HepG2 (cell line): Measurements from ENCODE around the gene DENND1C. TPM values are rescaled to one million over a fixed set of nuclear protein-coding genes. Genes with fewer than 3 reads are reported as not detected.

Experiments used
- ARNTL ChIP-seq: sonication (generic); formaldehyde crosslinking; IDR thresholded peaks from 2 replicates; pipeline ENCODE4 v1.4.0; 2020; ENCODE audit warnings: mild to moderate bottlenecking, missing genetic modification reagents
- CHD4 ChIP-seq: fragments of 200-600 bp; sonication (generic); IDR thresholded peaks from 2 replicates; pipeline ENCODE4 v1.7.0; 2017; ENCODE audit warnings: mild to moderate bottlenecking, low read length, borderline replicate concordance
- CREB3 ChIP-seq: sonication (generic); formaldehyde crosslinking; IDR thresholded peaks from 2 replicates; pipeline ENCODE4 v1.5.0; 2020; ENCODE audit warnings: missing genetic modification reagents
- HMGXB4 ChIP-seq, 2 experiments: sonication (generic) in 1 of 2; formaldehyde crosslinking in 1 of 2; IDR thresholded peaks; 2 replicates each; pipeline versions ENCODE4 v1.4.0 to v1.6.1; 2018 to 2020; ENCODE audit warnings: missing genetic modification reagents in 2 of 2, borderline replicate concordance in 1 of 2, low read depth in 1 of 2, mild to moderate bottlenecking in 1 of 2, missing biosample characterization in 1 of 2
- HOMEZ ChIP-seq: IDR thresholded peaks from 2 replicates; pipeline ENCODE4 v1.6.1; 2016; ENCODE audit warnings: low read depth
- KDM3A ChIP-seq: IDR thresholded peaks from 2 replicates; pipeline ENCODE4 v1.6.1; 2018; ENCODE audit warnings: low read depth, missing compliant biosample characterization
- PCBP2 ChIP-seq: fragments of 200-400 bp; formaldehyde crosslinking; optimal IDR thresholded peaks from 2 replicates; pipeline ENCODE3; 2018; ENCODE audit warnings: low read length, low read depth; ENCODE audit not compliant: poor library complexity, severe bottlenecking
- PHF21A ChIP-seq: sonication (generic); formaldehyde crosslinking; IDR thresholded peaks from 2 replicates; pipeline ENCODE4 v1.5.0; 2020; ENCODE audit warnings: mild to moderate bottlenecking, missing genetic modification reagents
- SMAD1 ChIP-seq: sonication (generic); formaldehyde crosslinking; IDR thresholded peaks from 2 replicates; pipeline ENCODE4 v1.4.0; 2020; ENCODE audit warnings: missing genetic modification reagents, low read depth, mild to moderate bottlenecking, borderline replicate concordance
- SMARCE1 ChIP-seq: fragments of 450-650 bp; IDR thresholded peaks from 2 replicates; pipeline ENCODE4 v1.6.1; 2017; ENCODE audit warnings: borderline replicate concordance
- SOX13 ChIP-seq, 3 experiments: fragments of 450-650 bp in 1 of 3; sonication (generic) in 1 of 3; formaldehyde crosslinking in 1 of 3; IDR thresholded peaks in 2 of 3; conservative IDR thresholded peaks in 1 of 3; 2 replicates each; pipeline versions ENCODE4 v1.5.0 to v1.6.1; 2016 to 2020; ENCODE audit warnings: antibody characterized with exemption in 1 of 3, mild to moderate bottlenecking in 1 of 3, missing compliant biosample characterization in 1 of 3, missing genetic modification reagents in 1 of 3, moderate library complexity in 1 of 3
- ZBTB25 ChIP-seq: IDR thresholded peaks from 2 replicates; pipeline ENCODE4 v1.6.1; 2018; ENCODE audit warnings: missing genetic modification reagents
- ZBTB39 ChIP-seq: sonication (generic); formaldehyde crosslinking; IDR thresholded peaks from 2 replicates; pipeline ENCODE4 v1.5.0; 2020; ENCODE audit warnings: missing genetic modification reagents
- ZMYM2 ChIP-seq: sonication (generic); formaldehyde crosslinking; IDR thresholded peaks from 2 replicates; pipeline ENCODE4 v1.8.0; 2022; ENCODE audit warnings: mild to moderate bottlenecking, missing genetic modification reagents
- ZNF430 ChIP-seq: sonication (generic); formaldehyde crosslinking; IDR thresholded peaks from 2 replicates; pipeline ENCODE4 v1.9.0; 2021; ENCODE audit warnings: mild to moderate bottlenecking, missing genetic modification reagents
- ZNF496 ChIP-seq: sonication (generic); formaldehyde crosslinking; IDR thresholded peaks from 2 replicates; pipeline ENCODE4 v1.8.1; 2023; ENCODE audit warnings: mild to moderate bottlenecking, moderate library complexity, missing genetic modification reagents; ENCODE audit not compliant: insufficient replicate concordance
- ZNF543 ChIP-seq: sonication (generic); formaldehyde crosslinking; IDR thresholded peaks from 2 replicates; pipeline ENCODE4 v1.4.0; 2020; ENCODE audit warnings: mild to moderate bottlenecking, missing genetic modification reagents
- ZNF572 ChIP-seq: sonication (generic); formaldehyde crosslinking; IDR thresholded peaks from 2 replicates; pipeline ENCODE4 v1.5.1; 2020; ENCODE audit warnings: mild to moderate bottlenecking, missing genetic modification reagents
- ZSCAN20 ChIP-seq: sonication (generic); formaldehyde crosslinking; IDR thresholded peaks from 2 replicates; pipeline ENCODE4 v1.4.0; 2020; ENCODE audit warnings: missing genetic modification reagents, mild to moderate bottlenecking, borderline replicate concordance
- polyA plus RNA-seq, 8 experiments: library from polyadenylated mRNA; depleted of rRNA in 3 of 8; stranded (reverse) in 7 of 8; unstranded in 1 of 8; fragments of >200 nt; fragmentation: Illumina TruSeq in 4 of 8; extraction: Trizol in 4 of 8; gene quantifications; 2 replicates each; pipeline versions ENCODE4 v1.2.1 to v1.2.3, GENCODE V29; 2011 to 2016; ENCODE audit warnings: low read depth in 4 of 8, missing spikeins in 1 of 8, mixed read lengths in 1 of 8; ENCODE audit not compliant: insufficient read depth in 1 of 8
- total RNA-seq, 5 experiments: library from RNA; depleted of rRNA; stranded (reverse); fragments of >200 nt; fragmentation: Illumina TruSeq; extraction: Trizol; gene quantifications; 2 replicates each; pipeline ENCODE4 v1.2.3, GENCODE V29; 2016; ENCODE audit warnings: low read depth in 1 of 5

DENND1C gene
- total and polyA plus RNA-seq, 2 of the 13 experiments (the other 11 are each of a cell fraction or from before 2014, with no cell fraction given), result 0.04 to 0.73 TPM

GRCh38 chr19:6460099-6460884, 21.3 kb downstream of the DENND1C start (continued):
- TF ChIP-seq KDM3A (CRISPR knock-in tag) (0 out of 2 replicates have a peak, but pooled peaks have one; percentile 59), PCBP2 (no peak), ZNF430 (CRISPR knock-in tag) (0 out of 2 replicates have a peak, but pooled peaks have one; percentile 37), HMGXB4 (CRISPR knock-in tag; IDR thresholded peaks at IDR 0.05; ENCODE audit: borderline replicate concordance in 1 of 2, low read depth in 1 of 2) (peak; percentile 83 to 89), ZBTB25 (0 out of 2 replicates have a peak, but pooled peaks have one; percentile 40), ZNF496 (CRISPR knock-in tag) (no peak), CHD4 (no peak; the same call in 1 of the 2 replicates), ZMYM2 (CRISPR knock-in tag) (no peak), PHF21A (CRISPR knock-in tag) (peak; percentile 43; the same call in 1 of the 2 replicates), SMAD1 (CRISPR knock-in tag) (peak; percentile 55; the same call in 1 of the 2 replicates), ZNF543 (CRISPR knock-in tag) (peak; percentile 81), CREB3 (no peak), ZSCAN20 (no peak), ARNTL (CRISPR knock-in tag) (0 out of 2 replicates have a peak, but pooled peaks have one; percentile 25), ZBTB39 (no peak; the same call in 1 of the 2 replicates), ZNF572 (CRISPR knock-in tag) (0 out of 2 replicates have a peak, but pooled peaks have one; percentile 31), HOMEZ (CRISPR knock-in tag) (no peak), SOX13 (IDR thresholded peaks at IDR 0.05) (no peak), SOX13 (CRISPR knock-in tag; conservative IDR thresholded peaks at IDR 0.05 in 1 of 2, IDR thresholded peaks at IDR 0.05 in 1 of 2) (no peak), SMARCE1 (no peak)
